HCT116 (cell line): Measurements from ENCODE around the gene LBHD1. TPM values are rescaled to one million over a fixed set of nuclear protein-coding genes. Genes with fewer than 3 reads are reported as not detected.

Source experiments
- ATAC-seq: fragments of 200-7000 bp; cut with Tn5 transposase; 2 replicates; pipeline ENCODE4 v1.9.1; 2020; ENCODE audit warnings: mild to moderate bottlenecking, moderate library complexity
- BruUV-seq: library from RNA; stranded (reverse); fragments of 400-500 nt; replicated peaks from 2 replicates; lab custom pipeline; 2021; lab: Mats Ljungman, UMichigan
- CTCF ChIA-PET: fragments of 300-600 bp; sonication (Branson Sonifier 250); formaldehyde crosslinking; loops from one replicate; lab custom pipeline; 2021; ENCODE audit warnings: antibody characterized with exemption; lab: Charles Lee
- POLR2A ChIA-PET: fragments of 300-600, 350-600 bp; sonication (Branson Sonifier 250); formaldehyde crosslinking; loops from one replicate; lab custom pipeline; 2021; ENCODE audit warnings: antibody characterized with exemption; lab: Charles Lee
- RAD21 ChIA-PET, 2 experiments: fragments of 300-600 bp; sonication (Branson Sonifier 250); formaldehyde crosslinking; loops; one replicate each; lab custom pipeline; 2023; ENCODE audit warnings: low total read pairs in 2 of 2; ENCODE audit not compliant: uncharacterized antibody in 2 of 2, unreplicated experiment in 2 of 2, low non-redundant PET in 1 of 2; lab: Charles Lee
- DNase-seq: peaks from one replicate; pipeline ENCODE4 v3.0.0-alpha.2; 2010; ENCODE audit warnings: low read depth, low spot score
- H2AFZ ChIP-seq: fragments of 200-600 bp; shearing (Covaris generic), sonication (generic); 2 replicates; pipeline ENCODE4 v1.6.1; 2017; ENCODE audit warnings: low read depth, mixed run types, mixed read lengths, antibody characterized with exemption, low read length; ENCODE audit not compliant: poor library complexity, severe bottlenecking
- H3K27ac ChIP-seq: 2 replicates; pipeline ENCODE4 v1.5.1; 2012; ENCODE audit warnings: low read depth, low read length
- H3K27me3 ChIP-seq: fragments of 200-600 bp; sonication (generic); 2 replicates; pipeline ENCODE4 v1.6.1; 2016; ENCODE audit warnings: mixed run types, low read length, mixed read lengths; ENCODE audit not compliant: insufficient read depth
- H3K36me3 ChIP-seq, 2 experiments: fragments of 200-500 bp in 1 of 2; fragments of 200-600 bp in 1 of 2; sonication (Bioruptor generic) in 1 of 2; sonication (generic) in 1 of 2; 2 replicates each; pipeline versions ENCODE4 v1.5.1 to v1.6.1; 2014 to 2016; ENCODE audit warnings: low read length in 2 of 2, inconsistent platforms in 1 of 2, mixed read lengths in 1 of 2, mixed run types in 1 of 2; ENCODE audit not compliant: insufficient read depth in 2 of 2, control insufficient read depth in 1 of 2
- H3K4me1 ChIP-seq, 2 experiments: fragments of 200-600 bp in 1 of 2; sonication (generic) in 1 of 2; 2 replicates each; pipeline versions ENCODE4 v1.5.1 to v1.6.1; 2012 to 2017; ENCODE audit warnings: low read length in 2 of 2, inconsistent platforms in 1 of 2, mild to moderate bottlenecking in 1 of 2, mixed read lengths in 1 of 2, mixed run types in 1 of 2, moderate library complexity in 1 of 2; ENCODE audit not compliant: insufficient read depth in 2 of 2, control insufficient read depth in 1 of 2
- H3K4me2 ChIP-seq: fragments of 200-600 bp; sonication (generic); 2 replicates; pipeline ENCODE4 v1.6.1; 2017; ENCODE audit warnings: mixed run types, low read length, mixed read lengths
- H3K4me3 ChIP-seq, 2 experiments: fragments of 200-600 bp in 1 of 2; sonication (generic) in 1 of 2; replicated peaks in 1 of 2; 2 replicates each; pipeline ENCODE4 v1.5.1; 2011 to 2016; ENCODE audit warnings: low read length in 2 of 2, control low read depth in 1 of 2, low read depth in 1 of 2, mild to moderate bottlenecking in 1 of 2, mixed read lengths in 1 of 2, mixed run types in 1 of 2
- H3K79me2 ChIP-seq: fragments of 200-600 bp; sonication (generic); 2 replicates; pipeline ENCODE4 v1.6.1; 2017; ENCODE audit warnings: mild to moderate bottlenecking, mixed run types, low read length, moderate library complexity, mixed read lengths; ENCODE audit not compliant: insufficient read depth
- H3K9ac ChIP-seq: fragments of 200-600 bp; sonication (generic); 2 replicates; pipeline ENCODE4 v1.6.1; 2016; ENCODE audit warnings: low read length, mixed read lengths
- H3K9me2 ChIP-seq: fragments of 200-600 bp; sonication (generic), shearing (Covaris generic); 2 replicates; pipeline ENCODE4 v1.6.1; 2017; ENCODE audit warnings: mixed run types, mild to moderate bottlenecking, moderate library complexity; ENCODE audit not compliant: insufficient read depth
- H3K9me3 ChIP-seq, 2 experiments: fragments of 200-500 bp in 1 of 2; fragments of 200-600 bp in 1 of 2; sonication (Bioruptor generic) in 1 of 2; sonication (generic) in 1 of 2; 2 replicates each; pipeline ENCODE4 v1.6.1; 2014 to 2017; ENCODE audit warnings: low read length in 2 of 2, mixed read lengths in 2 of 2, inconsistent platforms in 1 of 2, low read depth in 1 of 2, mild to moderate bottlenecking in 1 of 2, mixed run types in 1 of 2, moderate library complexity in 1 of 2; ENCODE audit not compliant: control insufficient read depth in 1 of 2, insufficient read depth in 1 of 2
- H4K20me1 ChIP-seq: fragments of 200-600 bp; sonication (generic), shearing (Covaris generic); 2 replicates; pipeline ENCODE4 v1.6.1; 2017; ENCODE audit warnings: mixed run types, mild to moderate bottlenecking, moderate library complexity; ENCODE audit not compliant: insufficient read depth
- ATF3 ChIP-seq: IDR thresholded peaks from 2 replicates; pipeline ENCODE4 v1.6.1; 2012
- CBX3 ChIP-seq: IDR thresholded peaks from 2 replicates; pipeline ENCODE4 v1.6.1; 2012; ENCODE audit warnings: low read depth
- CEBPB ChIP-seq: IDR thresholded peaks from 2 replicates; pipeline ENCODE4 v1.6.1; 2012; ENCODE audit warnings: low read depth
- CTCF ChIP-seq, 3 experiments: fragments of 200-600 bp in 1 of 3; sonication (generic) in 1 of 3; IDR thresholded peaks in 2 of 3; conservative IDR thresholded peaks in 1 of 3; 2 replicates each; pipeline ENCODE4 v1.5.1; 2012 to 2017; ENCODE audit warnings: low read depth in 2 of 3, low read length in 2 of 3, antibody characterized with exemption in 1 of 3, borderline replicate concordance in 1 of 3, control low read depth in 1 of 3, mild to moderate bottlenecking in 1 of 3, mixed read lengths in 1 of 3, mixed run types in 1 of 3, moderate library complexity in 1 of 3; ENCODE audit not compliant: insufficient read depth in 1 of 3
- EGR1 ChIP-seq: IDR thresholded peaks from 2 replicates; pipeline ENCODE4 v1.6.1; 2012; ENCODE audit warnings: low read depth
- EZH2phosphoT487 ChIP-seq: fragments of 200-600 bp; IDR thresholded peaks from 2 replicates; pipeline ENCODE4 v1.6.1; 2018; ENCODE audit warnings: antibody characterized with exemption, borderline replicate concordance
- JUND ChIP-seq: IDR thresholded peaks from 2 replicates; pipeline ENCODE4 v1.6.1; 2012
- MAX ChIP-seq: IDR thresholded peaks from 2 replicates; pipeline ENCODE4 v1.6.1; 2012
- POLR2A ChIP-seq: IDR thresholded peaks from 2 replicates; pipeline ENCODE4 v1.7.0; 2011; ENCODE audit warnings: borderline replicate concordance; ENCODE audit not compliant: insufficient read depth, insufficient read length; ENCODE audit errors: extremely low read depth
- POLR2AphosphoS5 ChIP-seq: IDR thresholded peaks from 2 replicates; pipeline ENCODE4 v1.6.1; 2011; ENCODE audit warnings: mild to moderate bottlenecking, low read depth, low read length, moderate library complexity
- REST ChIP-seq: IDR thresholded peaks from 2 replicates; pipeline ENCODE4 v1.6.1; 2012; ENCODE audit warnings: low read depth
- SIN3A ChIP-seq: IDR thresholded peaks from 2 replicates; pipeline ENCODE4 v1.6.1; 2012; ENCODE audit warnings: low read depth
- SRF ChIP-seq: IDR thresholded peaks from 2 replicates; pipeline ENCODE4 v1.6.1; 2012; ENCODE audit warnings: low read depth
- TCF7L2 ChIP-seq: IDR thresholded peaks from 2 replicates; pipeline ENCODE4 v1.7.0; 2011; ENCODE audit warnings: borderline replicate concordance, inconsistent platforms; ENCODE audit not compliant: insufficient read depth, insufficient read length; ENCODE audit errors: extremely low read depth
- YY1 ChIP-seq: IDR thresholded peaks from 2 replicates; pipeline ENCODE4 v1.6.1; 2011; ENCODE audit warnings: low read length, low read depth, moderate library complexity, mild to moderate bottlenecking; ENCODE audit not compliant: insufficient replicate concordance; ENCODE audit errors: extremely low read depth
- ZFX ChIP-seq: fragments of 450-650 bp; IDR thresholded peaks from 2 replicates; pipeline ENCODE4 v1.6.1; 2017
- intact Hi-C: fragments of 100-400 bp; cut with micrococcal nuclease; formaldehyde crosslinking; loops from 2 replicates; pipeline ENCODE4 v1.10.0; 2022
- total RNA-seq: library from RNA; stranded (reverse); gene quantifications from one replicate; pipeline ENCODE4 v1.2.1, GENCODE V29; 2021; ENCODE audit not compliant: unreplicated experiment

Gene LBHD1
- total RNA-seq, 1 experiment from 2014 or later: 14.7 TPM

- TF ChIP-seq CTCF (IDR thresholded peaks at IDR 0.05 in 2 of 3, conservative IDR thresholded peaks at IDR 0.05 in 1 of 3; ENCODE audit: borderline replicate concordance in 1 of 3, insufficient read depth in 1 of 3, low read depth in 2 of 3, low read length in 2 of 3): no peak
- no peak for TF ChIP-seq EZH2phosphoT487
- TF ChIP-seq MAX: peak; percentile 99
- peak; percentile 61 for TF ChIP-seq TCF7L2
Observed at GRCh38 chr11:62621567-62622470, 50.2 kb downstream of the LBHD1 start, which contains the start of gene B3GAT3 (continued).

- H4K20me1 ChIP-seq: no peaks in the 10 kb centered on the region
- H3K79me2 ChIP-seq: peaks cover 15% of the 10 kb centered on the region
- peak overlapping the region; percentile 87 for H3K4me2 ChIP-seq
- peak overlapping the region; percentile 75 for H3K27ac ChIP-seq
- H3K27me3 ChIP-seq: no peaks in the 10 kb centered on the region
- ChIA-PET POLR2A (interaction anchor here (0.8 to 3.0 kb wide), 7 partner anchors 8 to 44 kb away, joined by 3 to 19 read pairs (median 5); partner anchors contain the start of genes C11orf98, CSKMT, EML3 and GANAB), CTCF (interaction anchor here (0.7 to 3.0 kb wide), 6 partner anchors 9 to 226 kb away, joined by 3 to 16 read pairs (median 6); partner anchors contain the start of genes EML3, MTA2, ROM1 and TUT1)
- H2AFZ ChIP-seq: no peak overlapping the region
- peaks cover 12 to 20% of the 10 kb centered on the region in 2 experiments for H3K4me1 ChIP-seq
- H3K36me3 ChIP-seq: peaks cover 8 to 11% of the 10 kb centered on the region in 2 experiments; a peak in 3 of 4 replicates
- no peaks in the 10 kb centered on the region for H3K9me2 ChIP-seq
- BruUV-seq: TSS peak; percentile 60
- H3K4me3 ChIP-seq: peak overlapping the region; percentile 96 to 98
- intact Hi-C loops: no loop called here
- DNase-seq: no peak
- TF ChIP-seq JUND (no peak), EGR1 (no peak), ATF3 (no peak), REST (no peak), CEBPB (no peak), SIN3A (no peak), EZH2phosphoT487 (no peak), ZFX (no peak), TCF7L2 (no peak), CBX3 (no peak), SRF (no peak), POLR2AphosphoS5 (no peak), POLR2A (no peak), YY1 (no peak), MAX (no peak)
- TF ChIP-seq, all 23 proteins: peak for 0
- Histone ChIP-seq H3K9me3 (no peaks in the 10 kb centered on the region), H3K9ac (peak overlapping the region; percentile 94)
- RAD21 ChIA-PET: interaction anchor here in 1 of 2 experiments (1.1 kb wide), 1 partner anchor 19 kb away, joined by 3 read pairs; the partner anchor contains the start of gene MTA2
- ATAC-seq: no peak
Observed at GRCh38 chr11:62621027-62621566, 51.0 kb downstream of the LBHD1 start.
